Mucosa of stomach (tissue), 1 donor: ENCODE measurements around the gene CEP170B.
"Not testable (repeated sequence)": the region's sequence is repeated elsewhere in the genome, so short reads cannot be mapped to it uniquely, and the experiment has no call there.

Source experiments
- H3K27me3 ChIP-seq: one replicate; pipeline ENCODE4 v1.7.0; 2013; ENCODE audit warnings: mild to moderate bottlenecking, low read length; ENCODE audit not compliant: control insufficient read depth, insufficient read depth
- H3K36me3 ChIP-seq: one replicate; pipeline ENCODE4 v1.7.0; 2013; ENCODE audit warnings: low read length; ENCODE audit not compliant: control insufficient read depth, insufficient read depth
- H3K4me1 ChIP-seq: one replicate; pipeline ENCODE4 v1.7.0; 2013; ENCODE audit warnings: mild to moderate bottlenecking, low read length; ENCODE audit not compliant: control insufficient read depth, insufficient read depth
- H3K4me3 ChIP-seq: one replicate; pipeline ENCODE4 v1.7.0; 2013; ENCODE audit warnings: low read length
- H3K9ac ChIP-seq: one replicate; pipeline ENCODE4 v1.7.0; 2013; ENCODE audit warnings: mild to moderate bottlenecking, low read length, moderate library complexity
- H3K9me3 ChIP-seq: one replicate; pipeline ENCODE4 v1.7.0; 2013; ENCODE audit warnings: mild to moderate bottlenecking, low read length, moderate library complexity; ENCODE audit not compliant: control insufficient read depth
- donor health status: Pancreatic carcinoma.

Gene CEP170B

DNA sequence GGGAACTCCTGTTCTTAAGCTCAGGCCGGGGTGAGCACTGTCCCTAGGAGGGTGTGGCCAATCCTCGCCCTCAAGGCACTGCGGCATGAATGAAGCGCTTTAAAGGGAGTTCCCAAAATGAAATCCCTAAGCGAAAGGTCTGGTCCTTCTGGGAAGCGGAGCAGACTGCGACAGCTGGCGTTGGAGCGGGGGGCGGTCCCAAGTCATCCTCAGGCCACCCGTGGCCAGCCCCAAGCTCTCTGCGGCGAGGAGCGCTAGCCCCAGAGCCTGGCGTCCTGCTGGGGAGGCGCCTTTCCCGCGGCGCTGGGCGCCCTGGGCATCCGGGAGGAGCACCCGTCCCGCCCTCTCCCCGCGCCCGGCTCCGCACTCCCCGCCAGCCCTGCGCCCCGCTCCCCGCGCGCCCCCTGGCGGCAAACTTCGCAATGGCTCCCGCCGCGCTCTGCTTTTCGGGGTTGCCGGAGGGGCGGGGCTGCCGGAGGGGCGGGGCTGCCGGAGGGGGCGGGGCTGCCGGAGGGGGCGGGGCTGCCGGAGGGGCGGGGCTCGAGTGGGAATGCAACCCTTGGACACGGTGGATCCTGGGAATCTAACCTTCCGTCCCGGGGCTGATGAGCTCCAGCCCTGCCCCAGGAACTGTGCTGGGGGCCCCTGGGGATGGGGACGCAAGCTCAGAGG is 38.7 kb upstream of the CEP170B start:
- Histone ChIP-seq H3K9me3 (no peaks in the 10 kb centered on the region), H3K4me3 (peak overlapping the region; percentile 41), H3K4me1 (peaks cover 24% of the 10 kb centered on the region), H3K9ac (peak overlapping the region; percentile 53), H3K36me3 (no peaks in the 10 kb centered on the region), H3K27me3 (peaks cover 13% of the 10 kb centered on the region)

GRCh38 chr14:104826861-104827176 is 38.2 kb upstream of the CEP170B start:
- H3K27me3 ChIP-seq = peaks cover 13% of the 10 kb centered on the region
- peak overlapping the region; percentile 55 for H3K9ac ChIP-seq
- no peaks in the 10 kb centered on the region for H3K9me3 ChIP-seq
- peak overlapping the region; percentile 8 for H3K4me3 ChIP-seq
- peaks cover 20% of the 10 kb centered on the region for H3K4me1 ChIP-seq
- H3K36me3 ChIP-seq = no peaks in the 10 kb centered on the region

GRCh38 chr14:104827177-104828055 is 37.7 kb upstream of the CEP170B start:
- Histone ChIP-seq H3K4me1 (peaks cover 20% of the 10 kb centered on the region), H3K27me3 (peaks cover 13% of the 10 kb centered on the region), H3K9ac (peak overlapping the region; percentile 55), H3K4me3 (peak overlapping the region; percentile 8), H3K36me3 (no peaks in the 10 kb centered on the region), H3K9me3 (no peaks in the 10 kb centered on the region)

DNA sequence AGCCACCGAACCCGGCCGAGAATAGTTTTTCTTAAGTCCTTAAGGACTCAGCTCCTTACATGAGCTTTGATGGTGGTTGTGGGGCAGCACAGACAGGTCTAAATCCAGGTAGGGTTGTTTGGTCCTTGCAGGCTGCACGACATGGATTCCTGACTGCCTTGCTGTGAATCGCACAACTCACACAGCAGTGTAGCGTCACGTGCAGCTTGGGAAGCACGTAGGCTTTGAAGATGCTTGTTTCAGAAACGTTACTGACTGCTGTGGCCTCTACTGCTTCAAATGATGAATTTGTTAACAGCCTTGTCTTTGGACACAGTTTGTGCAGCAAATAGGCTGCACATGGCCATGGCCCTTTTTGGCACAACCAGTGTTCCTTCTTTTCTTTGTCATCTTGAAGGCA is 34.3 kb upstream of the CEP170B start:
- H3K27me3 ChIP-seq = peaks cover 4% of the 10 kb centered on the region
- H3K4me1 ChIP-seq = peaks cover 16% of the 10 kb centered on the region
- no peak overlapping the region for H3K4me3 ChIP-seq
- H3K36me3 ChIP-seq = no peaks in the 10 kb centered on the region
- H3K9ac ChIP-seq = no peak overlapping the region
- no peaks in the 10 kb centered on the region for H3K9me3 ChIP-seq

DNA sequence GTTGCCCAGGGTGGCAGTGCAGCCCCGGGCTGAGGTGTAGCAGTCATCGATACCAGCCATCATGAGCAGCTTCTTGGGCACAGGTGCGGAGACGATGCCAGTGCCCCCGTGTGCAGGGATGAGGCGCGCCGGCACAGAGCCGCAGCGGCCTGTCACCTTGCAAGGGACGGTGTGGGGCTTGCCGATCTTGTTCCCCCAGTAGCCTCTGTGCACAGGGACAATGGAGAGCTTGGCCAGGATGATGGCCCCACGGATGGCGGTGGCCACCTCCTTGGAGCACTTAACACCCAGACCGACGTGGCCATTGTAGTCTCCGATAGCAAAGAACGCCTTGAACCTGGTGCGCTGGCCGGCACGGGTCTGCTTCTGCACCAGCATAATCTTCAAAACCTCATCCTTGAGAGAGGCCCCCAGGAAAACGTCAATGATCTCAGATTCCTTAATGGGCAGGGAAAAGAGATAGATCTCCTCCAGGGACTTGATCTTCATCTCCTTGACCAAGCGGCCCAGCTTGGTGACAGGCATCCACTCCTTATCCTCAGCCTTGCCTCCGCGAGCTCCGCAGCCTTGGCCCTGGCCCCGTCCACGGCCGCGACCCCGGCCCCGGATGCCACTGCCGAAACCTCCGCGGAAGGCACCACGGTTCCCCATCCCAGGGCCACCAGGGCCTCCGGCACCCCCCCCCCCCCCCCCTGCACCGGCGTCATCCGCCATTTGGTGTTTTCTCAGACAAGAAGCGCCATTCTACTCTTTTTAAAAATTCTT is 28.7 kb upstream of the CEP170B start:
- H3K4me1 ChIP-seq, H3K36me3 ChIP-seq, H3K9me3 ChIP-seq, H3K9ac ChIP-seq, H3K4me3 ChIP-seq, H3K27me3 ChIP-seq: not testable (repeated sequence)

GRCh38 chr14:104841730-104842129 is 23.3 kb upstream of the CEP170B start:
- H3K36me3 ChIP-seq = no peaks in the 10 kb centered on the region
- H3K9me3 ChIP-seq = no peaks in the 10 kb centered on the region
- H3K4me3 ChIP-seq = no peak overlapping the region
- H3K27me3 ChIP-seq = peaks cover 56% of the 10 kb centered on the region
- peaks cover 10% of the 10 kb centered on the region for H3K4me1 ChIP-seq
- H3K9ac ChIP-seq = no peak overlapping the region

- Histone ChIP-seq H3K4me3 (no peak overlapping the region), H3K9ac (no peak overlapping the region), H3K27me3 (peaks cover 56% of the 10 kb centered on the region), H3K9me3 (no peaks in the 10 kb centered on the region), H3K36me3 (no peaks in the 10 kb centered on the region), H3K4me1 (peaks cover 10% of the 10 kb centered on the region)
Observed at GRCh38 chr14:104843006-104843405, 22.1 kb upstream of the CEP170B start.

GRCh38 chr14:104843442-104844305 is 21.4 kb upstream of the CEP170B start:
- no peaks in the 10 kb centered on the region for H3K9me3 ChIP-seq
- no peak overlapping the region for H3K9ac ChIP-seq
- peaks cover 56% of the 10 kb centered on the region for H3K27me3 ChIP-seq
- no peaks in the 10 kb centered on the region for H3K36me3 ChIP-seq
- H3K4me3 ChIP-seq = no peak overlapping the region
- H3K4me1 ChIP-seq = peaks cover 10% of the 10 kb centered on the region

DNA sequence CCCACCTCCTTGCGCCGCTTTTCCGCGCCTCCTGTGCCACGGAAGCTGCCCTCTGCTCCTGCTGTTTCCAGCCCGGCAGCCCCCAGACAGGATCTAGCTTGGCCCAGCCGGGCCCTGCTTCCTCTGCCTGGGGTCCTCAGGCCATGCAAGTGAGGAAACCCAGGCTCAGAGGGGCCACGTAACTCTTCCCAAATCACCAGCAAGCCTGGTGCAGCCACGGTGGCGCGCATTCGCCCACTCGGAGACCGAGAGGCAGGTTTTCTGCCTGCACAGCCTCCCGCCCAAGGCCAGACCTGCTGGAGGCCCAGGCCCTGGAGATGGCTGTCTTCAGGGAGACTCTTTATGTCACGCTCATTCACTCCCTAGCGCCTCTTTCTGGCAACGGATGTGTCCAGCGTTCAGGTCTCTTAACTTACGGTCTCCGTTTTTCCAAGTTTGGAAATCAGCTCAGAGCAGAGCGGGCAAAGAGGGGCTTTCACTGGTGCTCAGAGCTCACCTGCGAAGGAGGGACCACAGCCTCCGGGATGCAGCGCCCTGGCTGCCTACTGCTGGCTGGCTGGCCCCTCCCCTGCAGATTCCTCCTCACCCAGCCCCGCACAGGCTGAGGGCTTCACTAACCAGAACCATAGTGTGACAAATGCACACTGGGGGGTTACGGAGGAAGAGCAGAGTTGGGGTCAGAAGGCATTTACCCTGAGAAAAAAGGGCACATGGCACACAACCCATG is 20.6 kb upstream of the CEP170B start:
- Histone ChIP-seq H3K4me3 (no peak overlapping the region), H3K27me3 (peaks cover 57% of the 10 kb centered on the region), H3K36me3 (no peaks in the 10 kb centered on the region), H3K9me3 (no peaks in the 10 kb centered on the region), H3K4me1 (peaks cover 10% of the 10 kb centered on the region), H3K9ac (no peak overlapping the region)

DNA sequence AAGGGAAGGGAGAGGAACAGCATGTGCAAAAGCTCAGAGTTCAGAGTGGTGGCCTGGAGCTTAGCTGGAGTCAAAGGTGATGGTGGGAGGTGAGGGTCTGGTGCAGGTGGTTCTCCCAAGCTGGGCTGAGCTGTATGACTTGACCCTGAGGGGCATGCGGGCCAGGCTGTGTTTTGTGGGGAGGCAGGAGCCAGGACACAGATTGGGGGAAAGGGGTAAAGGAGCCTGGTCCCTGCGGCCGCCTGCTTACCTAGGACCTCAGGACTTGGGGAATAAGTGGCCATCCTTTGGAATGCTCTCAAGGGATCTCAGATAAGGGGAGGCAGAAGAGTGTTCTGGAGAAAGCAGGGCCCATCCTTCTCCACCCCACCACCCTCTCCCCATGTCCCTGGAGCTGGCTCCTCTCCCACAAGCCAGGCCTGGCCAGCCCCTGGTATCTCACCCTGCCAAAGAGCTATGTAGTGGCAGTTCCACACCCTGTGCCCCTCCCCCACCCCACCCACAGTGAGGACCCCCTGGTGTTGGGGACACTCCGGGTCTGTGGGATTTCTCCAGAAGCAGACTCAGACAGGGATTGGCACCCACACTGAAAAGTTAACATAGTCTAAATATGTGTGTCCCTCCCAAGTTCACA is 19.9 kb upstream of the CEP170B start:
- Histone ChIP-seq H3K4me3 (no peak overlapping the region), H3K27me3 (peaks cover 59% of the 10 kb centered on the region)

More for the DNA sequence above, 19.9 kb upstream of the CEP170B start:
- H3K36me3 ChIP-seq = no peaks in the 10 kb centered on the region
- no peak overlapping the region for H3K9ac ChIP-seq
- peaks cover 10% of the 10 kb centered on the region for H3K4me1 ChIP-seq
- H3K9me3 ChIP-seq = no peaks in the 10 kb centered on the region
